Ishikawa (cell line): ENCODE results near the gene TANC2.

Experiments used
- CEBPB ChIP-seq: IDR thresholded peaks from 2 replicates; pipeline ENCODE4 v1.6.1; 2012
- CREB1 ChIP-seq: IDR thresholded peaks from 2 replicates; pipeline ENCODE4 v1.6.1; 2012; ENCODE audit warnings: low read depth
- EP300 ChIP-seq: IDR thresholded peaks from 2 replicates; pipeline ENCODE4 v1.6.1; 2012; ENCODE audit warnings: borderline replicate concordance
- MAX ChIP-seq: IDR thresholded peaks from 2 replicates; pipeline ENCODE4 v1.6.1; 2012
- TAF1 ChIP-seq: IDR thresholded peaks from 2 replicates; pipeline ENCODE4 v1.6.1; 2012; ENCODE audit warnings: low read depth, mild to moderate bottlenecking
- TCF12 ChIP-seq: IDR thresholded peaks from 2 replicates; pipeline ENCODE4 v1.6.1; 2012; ENCODE audit warnings: low read depth
- TEAD4 ChIP-seq: IDR thresholded peaks from 2 replicates; pipeline ENCODE4 v1.6.1; 2012
- USF1 ChIP-seq: IDR thresholded peaks from 2 replicates; pipeline ENCODE4 v1.6.1; 2012
- YY1 ChIP-seq: IDR thresholded peaks from 2 replicates; pipeline ENCODE4 v1.6.1; 2012; ENCODE audit warnings: low read depth

GRCh38 chr17:62967205-62967529 is 1.1 kb downstream of the TANC2 start:
- TF ChIP-seq TAF1 (no peak), MAX (no peak), USF1 (no peak), CEBPB (no peak), YY1 (no peak), TEAD4 (no peak), EP300 (no peak), TCF12 (no peak), CREB1 (no peak)
